ENCODE data around the gene SDK1.

DNA sequence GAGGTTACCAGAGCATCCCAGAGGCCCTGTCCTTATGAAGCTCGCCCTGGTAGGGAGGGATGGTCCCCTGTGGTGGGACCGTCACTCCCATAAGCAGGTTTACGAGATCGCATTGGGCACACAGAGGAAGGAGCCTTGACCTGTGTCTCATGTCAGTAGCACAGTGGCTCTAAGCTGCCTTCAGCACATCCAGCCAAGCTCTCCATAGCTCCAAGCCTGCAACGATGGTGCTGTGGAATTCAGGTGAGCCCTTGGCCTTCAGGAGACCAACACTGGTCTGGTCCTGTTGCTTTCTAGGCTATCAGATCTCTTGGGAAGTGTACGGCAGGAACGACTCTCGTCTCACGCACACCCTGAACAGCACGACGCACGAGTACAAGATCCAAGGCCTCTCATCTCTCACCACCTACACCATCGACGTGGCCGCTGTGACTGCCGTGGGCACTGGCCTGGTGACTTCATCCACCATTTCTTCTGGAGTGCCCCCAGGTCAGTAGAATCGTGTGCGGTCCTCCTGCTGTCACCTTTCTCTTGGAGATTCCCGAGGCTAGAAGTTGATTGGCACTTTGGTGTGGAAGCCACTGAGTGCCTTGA is 775.7 kb downstream of the SDK1 start:
- TF ChIP-seq POLR2A (IDR thresholded peaks at IDR 0.05; ENCODE audit: low read length) = no peak
- TF ChIP-seq GATA1 (IDR thresholded peaks at IDR 0.05; ENCODE audit: low read depth, low read length) = no peak
